K562 (cell line): ENCODE data around the gene NSMCE1. TPM values are rescaled to one million over a fixed set of nuclear protein-coding genes. Genes with fewer than 3 reads are reported as not detected.
A peak's percentile ranks its signal among the peaks of the same experiment; 100 is the strongest.

ENCODE experiments used
- ATAC-seq: fragments of 200-7000 bp; cut with Tn5 transposase; 3 replicates; pipeline ENCODE4 v1.9.1; 2020; ENCODE audit warnings: moderate library complexity
- BruUV-seq: library from RNA; stranded (reverse); fragments of 400-500 nt; replicated peaks from 2 replicates; lab custom pipeline; 2021; lab: Mats Ljungman, UMichigan
- CTCF ChIA-PET: fragments of 300-600 bp; formaldehyde crosslinking; extraction: SDS; loops from one replicate; lab custom pipeline; 2021; ENCODE audit warnings: low intra/inter-chr PET ratio; lab: Yijun Ruan, JAX
- POLR2A ChIA-PET: fragments of 300-600, 350-650 bp; sonication (Branson Sonifier 250); formaldehyde crosslinking; extraction: SDS; loops from one replicate; lab custom pipeline; 2021; ENCODE audit warnings: antibody characterized with exemption, inconsistent platforms; lab: Yijun Ruan, JAX
- DNase-seq, 4 experiments: peaks; one replicate each; pipeline versions ENCODE4 v3.0.0 to v3.0.0-alpha.2; 2011 to 2018; ENCODE audit warnings: low spot score in 3 of 4, mixed read lengths in 3 of 4; ENCODE audit errors: extremely low read depth in 1 of 4
- FAIRE-seq: peaks from 2 replicates; lab custom pipeline; 2011; peaks lifted over from hg19 to GRCh38; lab: Jason Lieb, UNC
- H2AFZ ChIP-seq: 2 replicates; pipeline ENCODE4 v1.6.0; 2011; ENCODE audit warnings: low read depth, low read length, control low read depth, inconsistent platforms
- H3K27ac ChIP-seq: fragments of 200-600 bp; 3 replicates; pipeline ENCODE4 v1.8.0; 2011; ENCODE audit warnings: low read depth, mild to moderate bottlenecking, control low read depth, inconsistent platforms, low read length, moderate library complexity, mixed read lengths; ENCODE audit errors: extremely low read depth
- H3K27me3 ChIP-seq, 2 experiments: fragments of 300-600 bp in 1 of 2; 2 replicates in 1 of 2; 3 replicates in 1 of 2; pipeline versions ENCODE4 v1.6.0 to v1.8.0; 2011; ENCODE audit warnings: inconsistent platforms in 2 of 2, low read length in 2 of 2, mild to moderate bottlenecking in 1 of 2, mixed read lengths in 1 of 2, moderate library complexity in 1 of 2; ENCODE audit not compliant: control insufficient read depth in 2 of 2, insufficient read depth in 2 of 2
- H3K36me3 ChIP-seq: fragments of 300-600 bp; 3 replicates; pipeline ENCODE4 v1.8.0; 2011; ENCODE audit warnings: mild to moderate bottlenecking, low read length, inconsistent platforms; ENCODE audit not compliant: control insufficient read depth, insufficient read depth
- H3K4me1 ChIP-seq, 2 experiments: fragments of 200-600 bp in 1 of 2; replicated peaks in 1 of 2; 2 replicates in 1 of 2; 3 replicates in 1 of 2; pipeline versions ENCODE4 v1.5.1 to v1.8.0; 2011; ENCODE audit warnings: inconsistent platforms in 2 of 2, low read length in 2 of 2, mild to moderate bottlenecking in 1 of 2, mixed read lengths in 1 of 2, moderate library complexity in 1 of 2; ENCODE audit not compliant: control insufficient read depth in 2 of 2, insufficient read depth in 2 of 2
- H3K4me2 ChIP-seq: 2 replicates; pipeline ENCODE4 v1.6.1; 2011; ENCODE audit warnings: low read length, control low read depth, inconsistent platforms, mixed read lengths; ENCODE audit not compliant: insufficient read depth
- H3K4me3 ChIP-seq: fragments of 200-600 bp; sonication (generic), shearing (Covaris generic); 2 replicates; pipeline ENCODE4 v1.5.1; 2016; ENCODE audit warnings: control low read depth, inconsistent platforms
- H3K79me2 ChIP-seq: fragments of 200-600 bp; 3 replicates; pipeline ENCODE4 v1.8.0; 2011; ENCODE audit warnings: low read length, inconsistent platforms; ENCODE audit not compliant: control insufficient read depth, insufficient read depth
- H3K9ac ChIP-seq, 2 experiments: 2 replicates each; pipeline versions ENCODE4 v1.6.0 to v1.6.1; 2011; ENCODE audit warnings: low read depth in 2 of 2, low read length in 2 of 2, control low read depth in 1 of 2, inconsistent platforms in 1 of 2, mild to moderate bottlenecking in 1 of 2, mixed read lengths in 1 of 2; ENCODE audit not compliant: insufficient read depth in 1 of 2
- H3K9me1 ChIP-seq: one replicate; pipeline ENCODE4 v1.6.0; 2011; ENCODE audit warnings: inconsistent platforms, mild to moderate bottlenecking, low read length, moderate library complexity; ENCODE audit not compliant: control insufficient read depth, insufficient read depth
- H3K9me3 ChIP-seq: replicated peaks from 2 replicates; pipeline ENCODE4 v1.5.1; 2011; ENCODE audit warnings: low read depth, low read length, inconsistent platforms; ENCODE audit not compliant: control insufficient read depth, insufficient read depth
- H4K20me1 ChIP-seq: replicated peaks from 2 replicates; pipeline ENCODE4 v1.6.1; 2011; ENCODE audit warnings: low read length, inconsistent platforms, mixed read lengths; ENCODE audit not compliant: control insufficient read depth, insufficient read depth
- ARHGAP35 ChIP-seq: fragments of 450-650 bp; IDR thresholded peaks from 2 replicates; pipeline ENCODE4 v1.6.1; 2018; ENCODE audit not compliant: partially characterized antibody
- E2F8 ChIP-seq: fragments of 450-650 bp; IDR thresholded peaks from 2 replicates; pipeline ENCODE4 v1.7.1; 2018; ENCODE audit warnings: mild to moderate bottlenecking, low read depth; ENCODE audit not compliant: partially characterized antibody
- EP400 ChIP-seq: fragments of 450-650 bp; IDR thresholded peaks from 2 replicates; pipeline ENCODE4 v1.6.1; 2017; ENCODE audit warnings: antibody characterized with exemption, mild to moderate bottlenecking, moderate library complexity
- IRF2 ChIP-seq: sonication (generic); formaldehyde crosslinking; IDR thresholded peaks from 2 replicates; pipeline ENCODE4 v1.8.1; 2022; ENCODE audit warnings: mild to moderate bottlenecking, missing genetic modification reagents
- KDM5B ChIP-seq: fragments of 200-600 bp; sonication (generic); IDR thresholded peaks from 2 replicates; pipeline ENCODE4 v1.6.1; 2012; ENCODE audit warnings: low read depth, mild to moderate bottlenecking, moderate library complexity, low read length, control low read depth, inconsistent platforms; ENCODE audit not compliant: insufficient replicate concordance
- NCOA1 ChIP-seq: fragments of 450-650 bp; IDR thresholded peaks from 2 replicates; pipeline ENCODE4 v1.6.1; 2016; ENCODE audit warnings: low read depth
- NR2C2 ChIP-seq, 2 experiments: fragments of 200-800 bp in 1 of 2; sonication (Bioruptor generic) in 1 of 2; sonication (generic) in 1 of 2; formaldehyde crosslinking in 1 of 2; IDR thresholded peaks; 2 replicates each; pipeline versions ENCODE4 v1.6.1 to v1.8.0; 2016 to 2022; ENCODE audit warnings: mild to moderate bottlenecking in 1 of 2, missing compliant biosample characterization in 1 of 2, missing genetic modification characterization in 1 of 2, missing genetic modification reagents in 1 of 2
- POU5F1 ChIP-seq: fragments of 150-350 bp; IDR thresholded peaks from 2 replicates; pipeline ENCODE4 v1.6.1; 2014; ENCODE audit warnings: borderline replicate concordance, low read length, low read depth, mild to moderate bottlenecking; ENCODE audit not compliant: partially characterized antibody
- RFX5 ChIP-seq: IDR thresholded peaks from 2 replicates; pipeline ENCODE4 v1.6.1; 2011; ENCODE audit warnings: low read depth, mild to moderate bottlenecking, improper control_type of control experiment, low read length
- ZNF143 ChIP-seq: sonication (generic); formaldehyde crosslinking; IDR thresholded peaks from 2 replicates; pipeline ENCODE4 v1.9.0; 2022; ENCODE audit warnings: mild to moderate bottlenecking, missing genetic modification reagents
- ZNF280A ChIP-seq: fragments of 450-650 bp; IDR thresholded peaks from 2 replicates; pipeline ENCODE4 v1.6.1; 2018; ENCODE audit warnings: mild to moderate bottlenecking, low read depth; ENCODE audit not compliant: partially characterized antibody
- ZNF354B ChIP-seq: fragments of 250-450 bp; sonication (Bioruptor Pico); IDR thresholded peaks from 2 replicates; pipeline ENCODE4 v1.4.0; 2020
- ZNF444 ChIP-seq: fragments of 250-450 bp; sonication (Bioruptor Pico); IDR thresholded peaks from 2 replicates; pipeline ENCODE4 v1.4.0; 2020; ENCODE audit warnings: mild to moderate bottlenecking, moderate library complexity
- ZNF589 ChIP-seq: fragments of 200-800 bp; sonication (Bioruptor generic); IDR thresholded peaks from 2 replicates; pipeline ENCODE4 v1.6.1; 2016; ENCODE audit warnings: low read depth, missing genetic modification characterization, missing compliant biosample characterization
- ZNF76 ChIP-seq: fragments of 250-450 bp; sonication (Bioruptor Pico); IDR thresholded peaks from 2 replicates; pipeline ENCODE4 v1.4.0; 2020; ENCODE audit warnings: mild to moderate bottlenecking, moderate library complexity, borderline replicate concordance
- ZNF766 ChIP-seq: fragments of 200-800 bp; sonication (Bioruptor generic); conservative IDR thresholded peaks from 2 replicates; pipeline ENCODE4 v1.6.1; 2016; ENCODE audit warnings: missing genetic modification characterization, missing compliant biosample characterization
- ZNF77 ChIP-seq: fragments of 250-450 bp; sonication (Bioruptor Pico); IDR thresholded peaks from 2 replicates; pipeline ENCODE4 v1.5.0; 2020
- WGBS: fragments of 100-300 bp; shearing (Covaris generic); methylation state at CpG from one replicate; pipeline ENCODE4 v1.1.6; 2016; ENCODE audit warnings: low coverage, mixed read lengths; ENCODE audit not compliant: insufficient coverage; ENCODE audit errors: missing lambda C conversion rate; 5-methylcytosine and 5-hydroxymethylcytosine counted together
- in situ Hi-C: fragments of 300-500 bp; cut with MboI; formaldehyde crosslinking; loops from 4 replicates; pipeline ENCODE4 v1.15.0; 2018; ENCODE audit warnings: inconsistent platforms, mixed read lengths
- intact Hi-C: fragments of 100-400 bp; cut with micrococcal nuclease; formaldehyde crosslinking; loops from 2 replicates; pipeline ENCODE4 v1.14.2; 2022
- polyA plus RNA-seq, 8 experiments: library from polyadenylated mRNA; depleted of rRNA in 4 of 8; stranded (reverse) in 5 of 8; unstranded in 3 of 8; fragments of >200 nt; fragmentation: Nextera tagmentation in 2 of 8; fragmentation: Illumina TruSeq in 1 of 8; extraction: Ambion mirVana in 2 of 8; extraction: Trizol in 1 of 8; gene quantifications; 2 replicates each; pipeline versions ENCODE4 v1.2.1 to v1.2.3, GENCODE V29; 2011 to 2014; ENCODE audit warnings: inconsistent platforms in 1 of 8, missing spikeins in 1 of 8
- total RNA-seq, 7 experiments: library from RNA; depleted of rRNA in 6 of 7; stranded (reverse); fragments of >200 nt in 6 of 7; fragmentation: Illumina TruSeq in 2 of 7; extraction: Trizol in 2 of 7; gene quantifications; 2 replicates each; pipeline versions ENCODE4 v1.2.1 to v1.2.3, GENCODE V29; 2011 to 2021; ENCODE audit warnings: low replicate concordance in 1 of 7

The NSMCE1 gene
- total and polyA plus RNA-seq, 9 of the 15 experiments (the other 6 are each of a cell fraction or from before 2014, with no cell fraction given), result 52.1 to 163 (median 61.5) TPM

- no peak for ATAC-seq
- no peaks in the 10 kb centered on the region for H3K27me3 ChIP-seq
- H3K9ac ChIP-seq, result peak overlapping the region in 1 of 2 experiments; percentile 80; a peak in 2 of 4 replicates
- in situ Hi-C loops (no loop called here), intact Hi-C loops (no loop called here)
- H3K4me3 ChIP-seq, result no peak overlapping the region
- no TSS peak for BruUV-seq
- H3K9me1 ChIP-seq, result no peaks in the 10 kb centered on the region
- H3K4me1 ChIP-seq, result peaks cover 32 to 36% of the 10 kb centered on the region in 2 experiments
- peak overlapping the region; percentile 32; the same call in 1 of the 2 replicates for H2AFZ ChIP-seq
- ChIA-PET CTCF (no interaction called here), POLR2A (interaction anchor here (0.6 to 2.6 kb wide), 3 partner anchors 12 to 129 kb away, joined by 3 to 7 read pairs (median 4); partner anchors contain the start of gene KDM8)
- no peak overlapping the region for H3K27ac ChIP-seq
- no peak for FAIRE-seq
- no peaks in the 10 kb centered on the region for H3K79me2 ChIP-seq
- H3K9me3 ChIP-seq, result no peaks in the 10 kb centered on the region
- 60% methylated on average over 18 of the region's 22 CpGs for WGBS
- peaks cover 17% of the 10 kb centered on the region; the same call in 2 of the 3 replicates for H3K36me3 ChIP-seq
- DNase-seq, result peak in 1 of 4 experiments; percentile 27
- peak overlapping the region; percentile 4; the same call in 1 of the 2 replicates for H3K4me2 ChIP-seq
- H4K20me1 ChIP-seq, result no peaks in the 10 kb centered on the region
- TF ChIP-seq ZNF354B (CRISPR knock-in tag) (no peak), NR2C2 (CRISPR knock-in tag; IDR thresholded peaks at IDR 0.05) (no peak), NR2C2 (tag; IDR thresholded peaks at IDR 0.05) (peak; percentile 26; the same call in 1 of the 2 replicates), IRF2 (CRISPR knock-in tag) (no peak), RFX5 (no peak), ZNF766 (CRISPR knock-in tag) (peak; percentile 54; the same call in 1 of the 2 replicates), E2F8 (no peak), KDM5B (no peak), ZNF76 (0 out of 2 replicates have a peak, but pooled peaks have one; percentile 47), ZNF143 (CRISPR knock-in tag) (no peak), ZNF77 (no peak), POU5F1 (no peak), ARHGAP35 (no peak), NCOA1 (no peak), ZNF444 (CRISPR knock-in tag) (no peak), EP400 (no peak), ZNF589 (CRISPR knock-in tag) (no peak), ZNF280A (no peak)
Observed at GRCh38 chr16:27237219-27238015, 31.2 kb downstream of the NSMCE1 start.
